HEK293 (cell line): ENCODE measurements around the gene UBE3A.

ENCODE experiments used
- CTCF ChIA-PET: fragments of 350-600 bp; formaldehyde crosslinking; extraction: SDS; loops from one replicate; lab custom pipeline; 2021; ENCODE audit warnings: antibody characterized with exemption; lab: Yijun Ruan, JAX
- POLR2A ChIA-PET: fragments of 300-600 bp; formaldehyde crosslinking; extraction: SDS; loops from one replicate; lab custom pipeline; 2020; ENCODE audit warnings: antibody characterized with exemption, inconsistent platforms; lab: Yijun Ruan, JAX
- H3K27ac ChIP-seq: fragments of 200-500 bp; sonication (Bioruptor generic); 2 replicates; pipeline ENCODE4 v1.5.1; 2014; ENCODE audit warnings: low read depth, low read length, control low read depth, inconsistent platforms; ENCODE audit errors: extremely low read depth
- H3K36me3 ChIP-seq, 2 experiments: fragments of 200-500 bp in 1 of 2; sonication (Bioruptor generic) in 1 of 2; 1 replicate in 1 of 2; 2 replicates in 1 of 2; pipeline ENCODE4 v1.5.1; 2014 to 2017; ENCODE audit warnings: inconsistent platforms in 2 of 2, low read length in 2 of 2; ENCODE audit not compliant: control insufficient read depth in 2 of 2, insufficient read depth in 1 of 2
- H3K4me1 ChIP-seq: fragments of 200-500 bp; sonication (Bioruptor generic); 2 replicates; pipeline ENCODE4 v1.5.1; 2014; ENCODE audit warnings: mild to moderate bottlenecking, low read length, inconsistent platforms; ENCODE audit not compliant: control insufficient read depth, insufficient read depth
- H3K4me3 ChIP-seq: 2 replicates; pipeline ENCODE4 v1.5.1; 2011; ENCODE audit warnings: low read depth, mild to moderate bottlenecking, control low read depth, low read length, moderate library complexity
- H3K9me3 ChIP-seq: fragments of 200-500 bp; sonication (Bioruptor generic); 2 replicates; pipeline ENCODE4 v1.5.1; 2014; ENCODE audit warnings: low read depth, low read length, inconsistent platforms; ENCODE audit not compliant: control insufficient read depth, insufficient read depth
- INSM2 ChIP-seq: fragments of 450-650 bp; formaldehyde crosslinking; IDR thresholded peaks from 2 replicates; pipeline ENCODE4 v1.5.1; 2016; ENCODE audit warnings: missing biosample characterization, missing genetic modification characterization
- KLF16 ChIP-seq: fragments of 450-650 bp; formaldehyde crosslinking; IDR thresholded peaks from 2 replicates; pipeline ENCODE4 v1.5.1; 2017; ENCODE audit warnings: missing biosample characterization, missing genetic modification characterization
- KLF9 ChIP-seq: fragments of 450-650 bp; formaldehyde crosslinking; IDR thresholded peaks from 2 replicates; pipeline ENCODE4 v1.5.1; 2016; ENCODE audit warnings: missing biosample characterization, missing genetic modification characterization, low read depth
- MZF1 ChIP-seq: fragments of 450-650 bp; formaldehyde crosslinking; IDR thresholded peaks from 2 replicates; pipeline ENCODE4 v1.5.1; 2017; ENCODE audit warnings: missing biosample characterization, missing genetic modification characterization, borderline replicate concordance
- PRDM4 ChIP-seq: fragments of 450-650 bp; formaldehyde crosslinking; IDR thresholded peaks from 2 replicates; pipeline ENCODE4 v1.5.1; 2017; ENCODE audit warnings: missing biosample characterization, missing genetic modification characterization
- REST ChIP-seq: fragments of 450-650 bp; formaldehyde crosslinking; IDR thresholded peaks from 2 replicates; pipeline ENCODE4 v1.5.1; 2016; ENCODE audit warnings: missing biosample characterization, missing genetic modification characterization
- SP3 ChIP-seq: fragments of 450-650 bp; formaldehyde crosslinking; IDR thresholded peaks from 2 replicates; pipeline ENCODE4 v1.5.1; 2016; ENCODE audit warnings: missing biosample characterization, missing genetic modification characterization
- TRIM28 ChIP-seq: IDR thresholded peaks from 2 replicates; pipeline ENCODE4 v1.6.1; 2011; ENCODE audit warnings: low read length, control low read depth, borderline replicate concordance
- WT1 ChIP-seq: fragments of 450-650 bp; formaldehyde crosslinking; IDR thresholded peaks from 2 replicates; pipeline ENCODE4 v1.5.1; 2016; ENCODE audit warnings: missing biosample characterization, missing genetic modification characterization
- ZEB2 ChIP-seq: fragments of 450-650 bp; formaldehyde crosslinking; IDR thresholded peaks from 2 replicates; pipeline ENCODE4 v1.5.1; 2016; ENCODE audit warnings: missing biosample characterization, missing genetic modification characterization
- ZNF211 ChIP-seq: fragments of 450-650 bp; formaldehyde crosslinking; IDR thresholded peaks from 2 replicates; pipeline ENCODE4 v1.5.1; 2016; ENCODE audit warnings: low read depth, missing biosample characterization, missing genetic modification characterization
- ZNF221 ChIP-seq: fragments of 450-650 bp; formaldehyde crosslinking; IDR thresholded peaks from 2 replicates; pipeline ENCODE4 v1.5.1; 2017; ENCODE audit warnings: missing biosample characterization, missing genetic modification characterization, borderline replicate concordance
- ZNF223 ChIP-seq: fragments of 450-650 bp; formaldehyde crosslinking; IDR thresholded peaks from 2 replicates; pipeline ENCODE4 v1.5.1; 2016; ENCODE audit warnings: missing biosample characterization, missing genetic modification characterization
- ZNF26 ChIP-seq: fragments of 450-650 bp; formaldehyde crosslinking; IDR thresholded peaks from 2 replicates; pipeline ENCODE4 v1.5.1; 2016; ENCODE audit warnings: missing biosample characterization, missing genetic modification characterization
- ZNF266 ChIP-seq: fragments of 450-650 bp; formaldehyde crosslinking; IDR thresholded peaks from 2 replicates; pipeline ENCODE4 v1.5.1; 2016; ENCODE audit warnings: missing biosample characterization, missing genetic modification characterization, low read depth
- ZNF394 ChIP-seq: fragments of 450-650 bp; formaldehyde crosslinking; IDR thresholded peaks from 2 replicates; pipeline ENCODE4 v1.5.1; 2016; ENCODE audit warnings: missing biosample characterization, missing genetic modification characterization, mild to moderate bottlenecking, moderate library complexity, borderline replicate concordance
- ZNF626 ChIP-seq: fragments of 450-650 bp; sonication (Bioruptor Pico); formaldehyde crosslinking; IDR thresholded peaks from 2 replicates; pipeline ENCODE4 v1.5.1; 2018; ENCODE audit warnings: missing biosample characterization, missing genetic modification characterization, inconsistent platforms
- ZNF654 ChIP-seq: fragments of 450-650 bp; formaldehyde crosslinking; IDR thresholded peaks from 2 replicates; pipeline ENCODE4 v1.5.1; 2016; ENCODE audit warnings: low read depth, missing biosample characterization, missing genetic modification characterization
- ZNF792 ChIP-seq: fragments of 450-650 bp; formaldehyde crosslinking; IDR thresholded peaks from 2 replicates; pipeline ENCODE4 v1.5.1; 2016; ENCODE audit warnings: missing biosample characterization, missing genetic modification characterization

UBE3A gene

GRCh38 chr15:25385986-25386385, 52.8 kb downstream of the UBE3A start (continued):
- no peak for TF ChIP-seq REST (tag by site-specific recombination)

GRCh38 chr15:25381579-25381978, 57.2 kb downstream of the UBE3A start:
- peaks cover 0 to 8% of the 10 kb centered on the region in 2 experiments; a peak in 1 of 3 replicates for H3K36me3 ChIP-seq
- H3K4me3 ChIP-seq = no peak overlapping the region
- no peak overlapping the region for H3K27ac ChIP-seq
- H3K4me1 ChIP-seq = no peaks in the 10 kb centered on the region
- no peak for TF ChIP-seq ZNF654 (tag by site-specific recombination)
- TF ChIP-seq INSM2 (tag by site-specific recombination) = no peak
- no peak for TF ChIP-seq ZNF223 (tag by site-specific recombination)
- TF ChIP-seq ZNF26 (tag by site-specific recombination) = no peak
- no peak for TF ChIP-seq ZNF266 (tag by site-specific recombination)
- TF ChIP-seq REST (tag by site-specific recombination) = no peak
- no peak for TF ChIP-seq ZNF394 (tag by site-specific recombination)
- TF ChIP-seq KLF16 (tag by site-specific recombination) = no peak
- TF ChIP-seq KLF9 (tag by site-specific recombination) = no peak
- TF ChIP-seq MZF1 (tag by site-specific recombination) = no peak
- no peak for TF ChIP-seq ZNF221 (tag by site-specific recombination)
- TF ChIP-seq SP3 (tag by site-specific recombination) = no peak
- no peak for TF ChIP-seq ZEB2 (tag by site-specific recombination)
- TF ChIP-seq ZNF626 (tag by site-specific recombination) = no peak
- TF ChIP-seq ZNF211 (tag by site-specific recombination) = no peak
- no peak for TF ChIP-seq TRIM28
- no peak for TF ChIP-seq ZNF792 (tag by site-specific recombination)
- TF ChIP-seq WT1 (tag by site-specific recombination) = no peak
- TF ChIP-seq PRDM4 = no peak
- ChIA-PET POLR2A (no interaction called here), CTCF (no interaction called here)
- H3K9me3 ChIP-seq = no peaks in the 10 kb centered on the region
